Measurements from ENCODE around the gene LRRC8C. TPM values are rescaled to one million over a fixed set of nuclear protein-coding genes. Genes with fewer than 3 reads are reported as not detected.

The LRRC8C gene
- total and polyA plus RNA-seq, 2 of the 8 experiments (the other 6 are each of a cell fraction or from before 2014, with no cell fraction given): 1.1 to 2.1 TPM

DNA sequence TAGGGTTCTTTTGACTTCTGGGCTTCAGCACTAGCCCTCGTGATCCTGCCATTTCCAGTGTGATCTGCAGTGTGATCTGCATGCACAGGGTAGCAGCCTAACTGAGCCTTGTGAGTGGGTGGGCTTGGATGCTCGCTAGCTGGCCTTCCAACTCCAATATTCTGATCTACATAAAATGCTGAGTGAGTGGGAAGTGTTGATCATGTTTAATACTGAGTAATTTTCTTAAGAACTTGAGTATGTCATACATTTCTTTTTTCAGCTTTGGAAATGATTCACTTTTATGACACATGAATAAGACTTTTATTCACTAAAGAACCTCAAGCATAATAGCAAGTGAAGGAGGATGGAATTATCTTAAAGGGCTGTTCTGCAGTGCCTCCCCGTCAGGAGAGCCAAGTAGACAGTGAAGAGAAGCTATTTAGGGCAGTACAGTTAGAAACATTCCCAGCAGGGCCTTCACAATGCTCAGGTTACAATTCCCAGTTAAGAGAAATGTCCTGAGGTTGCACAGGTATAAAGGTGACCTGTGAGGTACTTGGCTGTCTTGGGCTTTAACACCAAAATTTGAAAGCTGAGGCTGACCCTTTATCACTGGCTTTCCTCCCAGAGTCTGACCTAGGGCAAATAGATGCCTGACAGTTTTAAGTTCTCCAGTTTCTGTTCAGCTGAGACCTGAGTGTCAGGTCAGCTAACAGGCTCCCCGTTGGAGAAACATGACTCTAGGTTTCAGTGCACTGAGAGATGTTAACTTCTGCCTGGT lies 29.1 kb upstream of the LRRC8C start:
- Histone ChIP-seq H3K79me2 (ENCODE audit: control insufficient read depth in 1 of 2, insufficient read depth in 2 of 2, low read length in 2 of 2) (no peaks in the 10 kb centered on the region), H3K4me3 (ENCODE audit: extremely low read depth in 1 of 4, insufficient read depth in 2 of 4, low read depth in 3 of 4, low read length in 4 of 4) (no peak overlapping the region), H3K4me2 (ENCODE audit: insufficient read depth in 1 of 2, low read depth in 2 of 2, low read length in 2 of 2) (no peak overlapping the region), H3K9ac (replicated peaks in 1 of 4; ENCODE audit: extremely low read depth in 1 of 4, low read depth in 3 of 4, low read length in 3 of 4) (no peak overlapping the region), H2BK15ac (ENCODE audit: low read length) (no peak overlapping the region), H3K27ac (ENCODE audit: low read depth, low read length) (no peak overlapping the region), H3K14ac (ENCODE audit: insufficient read length) (no peak overlapping the region), H3K4ac (replicated peaks; ENCODE audit: insufficient read length, low read depth, low read length) (no peak overlapping the region), H3K79me1 (ENCODE audit: low read depth, low read length) (no peaks in the 10 kb centered on the region), H2AFZ (ENCODE audit: low read length) (no peak overlapping the region), H2BK20ac (ENCODE audit: low read length) (no peak overlapping the region), H4K8ac (ENCODE audit: extremely low read depth, insufficient read depth, low read length) (no peak overlapping the region), H4K20me1 (replicated peaks in 1 of 2; ENCODE audit: control insufficient read depth in 1 of 2, insufficient read depth in 2 of 2, low read length in 2 of 2) (no peaks in the 10 kb centered on the region), H3K18ac (ENCODE audit: extremely low read depth, low read length) (no peak overlapping the region), H3K23me2 (ENCODE audit: low read depth, low read length) (no peaks in the 10 kb centered on the region), H2AK5ac (ENCODE audit: low read depth, low read length) (no peak overlapping the region), H2BK5ac (ENCODE audit: low read depth, low read length) (no peak overlapping the region), H3K23ac (ENCODE audit: insufficient read length) (no peak overlapping the region), H3K9me3 (ENCODE audit: insufficient read depth in 2 of 2, low read depth in 1 of 2, low read length in 1 of 2) (no peaks in the 10 kb centered on the region), H2BK120ac (replicated peaks; ENCODE audit: low read depth, low read length) (no peak overlapping the region), H3K56ac (replicated peaks; ENCODE audit: insufficient read length, low read depth, low read length) (no peak overlapping the region), H3K4me1 (replicated peaks in 1 of 4; ENCODE audit: control insufficient read depth in 3 of 4, insufficient read depth in 4 of 4, low read length in 3 of 4) (peaks cover 0 to 8% (median 4%) of the 10 kb centered on the region in 4 experiments; a peak in 4 of 7 replicates), H3K27me3 (replicated peaks in 1 of 4; ENCODE audit: control insufficient read depth in 3 of 4, extremely low read depth in 1 of 4, insufficient read depth in 3 of 4, low read length in 3 of 4) (no peaks in the 10 kb centered on the region; a peak in 1 of 7 replicates), H4K91ac (replicated peaks; ENCODE audit: insufficient read length, low read length) (no peak overlapping the region), H2BK12ac (ENCODE audit: low read depth, low read length) (no peak overlapping the region), H3K36me3 (ENCODE audit: control insufficient read depth in 2 of 4, insufficient read depth in 4 of 4, low read length in 3 of 4) (no peaks in the 10 kb centered on the region), H4K5ac (ENCODE audit: insufficient read length, low read depth, low read length) (no peak overlapping the region)
- 90% methylated on average over 4 of the region's 4 CpGs; no CpG with 5 or more reads in 1 of the 2 experiments for WGBS, 2 experiments (ENCODE audit: extremely low coverage in 1 of 2, insufficient coverage in 1 of 2, insufficient read length in 1 of 2, insufficient replicate concordance in 2 of 2, low coverage in 1 of 2, low lambda C conversion rate in 2 of 2, missing lambda C conversion rate in 1 of 2)
- ChIA-PET CTCF (ENCODE audit: partially characterized antibody) (interaction anchor here (0.6 to 4.0 kb wide), 17 partner anchors 10 to 604 kb away, joined by 3 to 21 read pairs (median 4); partner anchors contain the start of gene LRRC8C), POLR2A (ENCODE audit: partially characterized antibody) (interaction anchor here (1.4 to 2.3 kb wide), 2 partner anchors 10 to 14 kb away, joined by 6 to 12 read pairs; no protein-coding TSS in a partner anchor)
- FAIRE-seq (no peak), DNase-seq (ENCODE audit: low read depth in 1 of 2, low spot score in 2 of 2) (no peak)
- TF ChIP-seq CBX5 (IDR thresholded peaks at IDR 0.05; ENCODE audit: low read depth, low read length) (no peak), KDM5A (IDR thresholded peaks at IDR 0.05; ENCODE audit: low read length) (no peak), TAF1 (IDR thresholded peaks at IDR 0.05; ENCODE audit: low read depth, low read length) (no peak), SP2 (IDR thresholded peaks at IDR 0.05; ENCODE audit: low read length) (no peak), POU5F1 (IDR thresholded peaks at IDR 0.05; ENCODE audit: low read depth, low read length) (no peak), SRF (IDR thresholded peaks at IDR 0.05; ENCODE audit: low read depth, low read length) (no peak), SP4 (IDR thresholded peaks at IDR 0.05; ENCODE audit: low read length) (no peak), EZH2 (IDR thresholded peaks at IDR 0.05; ENCODE audit: low read depth, low read length, severe bottlenecking) (no peak)

All from H1 (cell line).